GM10266 (cell line): ENCODE data around the gene ABRAXAS1.

ENCODE experiments used
- DNase-seq: peaks from one replicate; pipeline ENCODE4 v3.0.0; 2012; ENCODE audit errors: extremely low spot score
- TF ChIP-seq, protein P1 (sequence below): IDR thresholded peaks from 2 replicates; pipeline ENCODE4 v1.5.1; 2012; ENCODE audit warnings: mild to moderate bottlenecking, low read depth; ENCODE audit not compliant: control insufficient read depth, insufficient read depth; ENCODE audit errors: missing control alignments

The ABRAXAS1 gene

DNA sequence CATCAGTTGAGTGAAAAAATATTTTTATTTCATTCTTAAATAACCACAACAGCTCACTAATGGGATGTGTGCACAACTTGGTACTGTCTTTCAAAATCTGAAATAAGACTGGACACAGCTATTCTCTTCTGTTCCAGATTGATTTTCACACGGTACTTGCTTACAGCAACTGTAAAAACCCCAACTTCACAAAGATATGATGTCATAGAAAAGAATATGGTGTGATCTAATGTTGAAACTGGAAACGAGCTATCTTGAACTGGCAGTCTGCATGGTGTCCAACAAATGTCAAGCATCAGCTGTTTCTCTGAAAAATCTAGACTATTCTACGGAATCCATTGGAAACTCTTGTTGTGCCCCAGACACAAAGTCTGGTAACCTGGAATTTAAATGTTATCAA lies 44.0 kb downstream of the ABRAXAS1 start:
- TF ChIP-seq, protein P1, sequence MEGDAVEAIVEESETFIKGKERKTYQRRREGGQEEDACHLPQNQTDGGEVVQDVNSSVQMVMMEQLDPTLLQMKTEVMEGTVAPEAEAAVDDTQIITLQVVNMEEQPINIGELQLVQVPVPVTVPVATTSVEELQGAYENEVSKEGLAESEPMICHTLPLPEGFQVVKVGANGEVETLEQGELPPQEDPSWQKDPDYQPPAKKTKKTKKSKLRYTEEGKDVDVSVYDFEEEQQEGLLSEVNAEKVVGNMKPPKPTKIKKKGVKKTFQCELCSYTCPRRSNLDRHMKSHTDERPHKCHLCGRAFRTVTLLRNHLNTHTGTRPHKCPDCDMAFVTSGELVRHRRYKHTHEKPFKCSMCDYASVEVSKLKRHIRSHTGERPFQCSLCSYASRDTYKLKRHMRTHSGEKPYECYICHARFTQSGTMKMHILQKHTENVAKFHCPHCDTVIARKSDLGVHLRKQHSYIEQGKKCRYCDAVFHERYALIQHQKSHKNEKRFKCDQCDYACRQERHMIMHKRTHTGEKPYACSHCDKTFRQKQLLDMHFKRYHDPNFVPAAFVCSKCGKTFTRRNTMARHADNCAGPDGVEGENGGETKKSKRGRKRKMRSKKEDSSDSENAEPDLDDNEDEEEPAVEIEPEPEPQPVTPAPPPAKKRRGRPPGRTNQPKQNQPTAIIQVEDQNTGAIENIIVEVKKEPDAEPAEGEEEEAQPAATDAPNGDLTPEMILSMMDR = no peak
- DNase-seq = peak; percentile 15

DNA sequence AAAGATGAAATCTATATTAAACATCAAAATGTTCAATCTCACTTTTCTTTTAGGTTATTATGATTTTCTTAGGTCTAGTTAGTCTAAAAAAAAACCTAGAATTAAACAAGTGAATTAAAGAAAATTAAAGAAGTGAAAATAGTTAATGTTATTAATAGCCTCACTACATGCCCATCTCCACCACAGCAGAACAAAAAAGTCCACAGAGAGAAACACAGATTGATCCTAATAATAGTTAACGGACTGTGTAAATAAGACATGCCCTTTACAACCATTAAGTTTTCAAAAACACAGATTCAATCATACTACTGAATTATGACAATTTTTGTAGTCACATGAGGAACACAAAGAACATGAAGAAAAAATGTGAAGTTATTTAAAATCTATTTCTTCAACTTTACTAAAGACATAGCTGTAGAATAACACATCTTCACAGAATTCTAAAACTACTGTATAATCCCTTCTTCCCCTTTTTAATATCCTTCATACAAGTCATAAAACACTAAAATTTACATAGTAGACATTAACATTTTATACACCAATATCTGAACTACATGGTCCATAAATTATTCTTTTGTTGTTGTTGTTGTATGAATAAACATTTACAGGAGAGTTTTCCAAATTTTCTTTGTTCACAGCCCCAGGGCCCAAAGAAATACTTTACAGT lies 44.6 kb downstream of the ABRAXAS1 start:
- DNase-seq = no peak

DNA sequence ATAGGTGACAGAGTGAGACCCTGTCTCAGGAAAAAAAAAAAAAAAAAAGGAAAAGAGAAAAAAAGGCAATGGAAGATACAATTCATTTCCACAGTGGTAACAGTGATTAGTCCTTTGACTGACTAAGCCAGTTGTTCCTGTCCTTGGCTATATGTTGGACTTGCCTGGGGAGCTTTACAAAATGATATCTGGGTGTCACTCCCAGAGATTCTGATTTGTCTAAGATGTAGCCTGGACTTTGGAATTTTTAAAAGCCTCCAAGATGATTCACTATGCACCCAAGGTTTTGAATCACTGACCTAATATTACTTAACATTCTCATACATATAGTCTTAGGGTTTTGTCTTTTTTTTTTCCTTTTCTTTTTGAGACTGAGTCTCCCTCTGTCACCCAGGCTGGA lies 46.2 kb downstream of the ABRAXAS1 start:
- TF ChIP-seq, protein P1 = no peak
- DNase-seq = no peak

More for the DNA sequence above, 44.6 kb downstream of the ABRAXAS1 start:
- TF ChIP-seq, protein P1 = no peak

DNA sequence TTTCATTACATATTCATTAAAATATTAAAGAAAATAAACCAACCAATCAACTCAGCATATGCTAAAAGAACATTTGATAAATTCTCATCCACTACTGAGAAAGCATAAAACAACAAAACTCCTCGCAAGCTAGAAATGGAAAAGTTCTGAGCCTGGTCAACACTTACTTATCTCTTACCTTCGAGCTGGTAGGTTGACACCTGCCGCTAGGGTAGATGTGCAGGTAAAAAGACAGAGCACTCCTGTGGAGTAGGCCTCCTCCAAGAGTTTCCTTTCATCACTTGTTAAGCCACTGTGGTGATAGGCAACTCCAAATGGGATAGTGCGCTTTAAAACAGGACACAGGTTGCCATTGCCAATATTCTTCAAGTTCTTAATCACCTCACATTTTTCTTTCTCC lies 48.2 kb downstream of the ABRAXAS1 start:
- TF ChIP-seq, protein P1 = no peak
- DNase-seq = no peak

DNA sequence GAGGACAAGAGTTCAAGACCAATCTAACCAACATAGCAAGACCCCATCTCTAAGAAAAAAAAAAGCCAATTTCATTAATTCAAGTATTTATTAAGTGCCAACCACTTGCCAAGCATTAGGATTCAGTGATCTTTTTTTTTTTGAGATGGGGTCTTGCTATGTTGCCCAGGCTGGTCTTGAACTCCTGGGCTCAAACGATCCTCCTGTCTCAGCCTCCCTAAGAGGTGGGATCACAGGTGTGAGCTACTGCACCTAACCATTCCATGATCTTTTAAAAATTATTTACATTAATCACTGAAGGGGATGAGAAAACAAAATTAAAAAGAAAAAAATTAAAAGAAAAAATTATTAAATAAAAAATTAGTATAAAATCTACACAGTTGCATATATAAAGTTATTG lies 53.7 kb downstream of the ABRAXAS1 start:
- TF ChIP-seq, protein P1 = no peak
- DNase-seq = no peak

DNA sequence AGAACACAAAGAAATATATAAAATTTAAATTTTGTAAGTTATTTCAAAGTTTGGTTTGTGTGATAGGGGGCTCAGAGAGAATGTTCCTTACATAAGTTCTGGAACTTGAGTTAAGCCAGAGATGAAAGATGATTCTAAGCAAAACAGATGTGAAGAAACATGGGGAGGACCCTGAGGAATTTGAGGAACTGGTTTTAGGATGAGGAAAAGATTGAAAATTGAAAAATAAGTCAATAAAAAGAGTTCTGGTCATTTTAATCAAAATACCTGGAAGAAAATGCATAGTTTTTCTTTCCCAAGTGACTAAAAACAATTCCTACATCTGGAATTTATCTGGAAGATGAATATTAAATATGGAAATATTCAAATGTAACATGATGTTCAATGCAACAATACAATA lies 66.7 kb downstream of the ABRAXAS1 start:
- TF ChIP-seq, protein P1 = no peak
- no peak for DNase-seq

DNA sequence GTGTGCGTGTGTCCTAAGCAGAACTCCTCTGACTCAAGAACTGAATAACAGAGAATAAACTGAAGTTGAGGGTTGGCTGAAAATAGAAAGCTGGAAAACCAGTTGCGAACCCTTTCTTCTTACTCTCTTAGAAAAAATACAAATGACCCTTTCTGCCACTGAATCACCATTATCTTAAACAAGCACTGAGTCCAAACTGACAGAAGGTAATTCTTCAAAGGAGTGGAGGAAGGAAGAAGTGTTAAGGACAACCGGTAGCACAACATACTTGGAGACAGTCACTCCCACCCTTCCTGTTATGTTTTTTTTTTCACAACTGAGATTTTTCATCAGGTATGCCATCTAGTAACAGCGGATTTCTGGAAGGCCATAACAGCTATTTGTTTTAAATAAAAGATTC lies 67.3 kb downstream of the ABRAXAS1 start:
- DNase-seq = no peak
- TF ChIP-seq, protein P1 = no peak
